Erythroblast (primary cell): ENCODE results near the gene KLHDC1.

ENCODE experiments used
- GATA1 ChIP-seq: IDR thresholded peaks from 2 replicates; pipeline ENCODE4 v1.6.1; 2011; ENCODE audit warnings: low read depth, mild to moderate bottlenecking, control low read depth, low read length, moderate library complexity
- POLR2A ChIP-seq: IDR thresholded peaks from 2 replicates; pipeline ENCODE4 v1.6.1; 2011; ENCODE audit warnings: mild to moderate bottlenecking, low read length

GRCh38 chr14:49688701-49689030, 4.3 kb upstream of the KLHDC1 start:
- no peak for TF ChIP-seq POLR2A
- TF ChIP-seq GATA1, result no peak
